ENCODE results near the gene DISP2.

The DISP2 gene

DNA sequence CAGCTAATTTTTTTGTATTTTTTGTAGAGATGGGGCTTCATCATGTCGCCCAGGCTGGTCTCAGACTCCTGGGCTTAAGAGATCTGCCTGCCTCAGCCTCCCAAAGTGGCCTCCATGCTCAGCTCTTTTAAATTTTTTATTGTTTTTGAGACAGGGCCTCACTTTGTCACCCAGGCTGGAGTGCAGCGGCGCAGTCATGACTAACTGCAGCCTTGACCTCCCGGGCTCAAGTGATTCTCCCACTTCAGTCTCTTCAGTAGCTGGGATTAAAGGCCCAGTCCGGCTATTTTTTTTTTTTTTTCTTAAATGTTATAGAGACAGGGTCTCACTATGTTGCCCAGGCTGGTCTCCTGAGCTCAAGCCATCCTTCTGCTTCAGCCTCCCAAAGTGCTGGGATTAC lies 67.7 kb downstream of the DISP2 start:
- no peak for DNase-seq

- no peak for DNase-seq
Measured at GRCh38 chr15:40427188-40427587, 69.2 kb downstream of the DISP2 start.

DNA sequence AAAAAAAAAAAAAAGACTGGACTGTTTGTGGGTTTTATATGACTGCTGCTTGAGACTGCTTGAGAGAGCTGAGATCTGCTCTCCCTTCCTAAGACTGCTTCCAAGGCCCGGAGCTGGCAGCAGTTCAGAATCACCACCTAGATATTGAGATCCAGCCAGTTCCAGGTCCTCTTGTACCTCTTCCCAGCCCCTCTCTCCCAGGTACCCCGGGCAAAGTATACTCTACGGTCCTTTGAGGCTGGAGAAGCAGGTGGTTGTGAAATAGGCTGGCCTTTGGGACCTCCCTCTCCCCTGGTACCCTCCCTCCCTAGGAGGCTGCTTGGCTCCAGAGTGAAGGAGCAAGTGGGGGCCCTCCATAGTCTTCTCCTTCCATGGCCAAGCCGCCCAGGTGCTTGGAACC lies 70.2 kb downstream of the DISP2 start:
- no peak for DNase-seq

Measured in central memory CD4-positive, alpha-beta T cell (primary cell).